H1 (cell line): ENCODE measurements around the gene KCNC1. TPM values are rescaled to one million over a fixed set of nuclear protein-coding genes. Genes with fewer than 3 reads are reported as not detected.

Experiments used
- CTCF ChIA-PET: fragments of 300-600 bp; sonication (Branson Sonifier 250); formaldehyde crosslinking; loops from one replicate; lab custom pipeline; 2021; ENCODE audit not compliant: partially characterized antibody; lab: Charles Lee
- POLR2A ChIA-PET: fragments of 300-600 bp; sonication (Branson Sonifier 250); formaldehyde crosslinking; loops from one replicate; lab custom pipeline; 2021; ENCODE audit warnings: inconsistent platforms; ENCODE audit not compliant: partially characterized antibody; lab: Charles Lee
- DNase-seq, 2 experiments: peaks; one replicate each; pipeline versions ENCODE4 v3.0.0 to v3.0.0-alpha.2; 2010 to 2022; ENCODE audit warnings: low spot score in 2 of 2, low read depth in 1 of 2, mixed read lengths in 1 of 2
- FAIRE-seq: peaks from 2 replicates; lab custom pipeline; 2011; peaks lifted over from hg19 to GRCh38; lab: Jason Lieb, UNC
- H2AFZ ChIP-seq: 2 replicates; pipeline ENCODE4 v1.8.1; 2012; ENCODE audit warnings: low read length, inconsistent platforms
- H2AK5ac ChIP-seq: 2 replicates; pipeline ENCODE4 v1.6.1; 2013; ENCODE audit warnings: low read depth, low read length
- H2BK120ac ChIP-seq: replicated peaks from 2 replicates; pipeline ENCODE3; 2013; ENCODE audit warnings: low read depth, low read length, inconsistent platforms
- H2BK12ac ChIP-seq: 2 replicates; pipeline ENCODE4 v1.6.1; 2013; ENCODE audit warnings: low read depth, low read length
- H2BK15ac ChIP-seq: 2 replicates; pipeline ENCODE4 v1.6.1; 2013; ENCODE audit warnings: low read length
- H2BK20ac ChIP-seq: 2 replicates; pipeline ENCODE4 v1.6.1; 2013; ENCODE audit warnings: low read length
- H2BK5ac ChIP-seq: 2 replicates; pipeline ENCODE4 v1.6.1; 2013; ENCODE audit warnings: low read depth, low read length
- H3K14ac ChIP-seq: 2 replicates; pipeline ENCODE4 v1.6.1; 2013; ENCODE audit warnings: inconsistent platforms; ENCODE audit not compliant: insufficient read length
- H3K18ac ChIP-seq: 2 replicates; pipeline ENCODE4 v1.6.1; 2013; ENCODE audit warnings: low read length; ENCODE audit errors: extremely low read depth
- H3K23ac ChIP-seq: 2 replicates; pipeline ENCODE4 v1.6.1; 2013; ENCODE audit warnings: inconsistent platforms; ENCODE audit not compliant: insufficient read length
- H3K23me2 ChIP-seq: 2 replicates; pipeline ENCODE4 v1.6.1; 2013; ENCODE audit warnings: low read depth, low read length
- H3K27ac ChIP-seq: 2 replicates; pipeline ENCODE4 v1.6.1; 2011; ENCODE audit warnings: low read depth, low read length, inconsistent platforms
- H3K27me3 ChIP-seq, 4 experiments: replicated peaks in 1 of 4; 1 replicate in 1 of 4; 2 replicates in 3 of 4; pipeline versions ENCODE4 v1.6.1 to v1.8.1; 2011 to 2013; ENCODE audit warnings: low read length in 3 of 4, mild to moderate bottlenecking in 3 of 4, inconsistent platforms in 2 of 4, mixed read lengths in 2 of 4, moderate library complexity in 1 of 4; ENCODE audit not compliant: control insufficient read depth in 3 of 4, insufficient read depth in 3 of 4; ENCODE audit errors: extremely low read depth in 1 of 4
- H3K36me3 ChIP-seq, 4 experiments: 2 replicates each; pipeline versions ENCODE4 v1.6.1 to v1.8.1; 2011 to 2013; ENCODE audit warnings: mild to moderate bottlenecking in 4 of 4, low read length in 3 of 4, moderate library complexity in 2 of 4, control low read depth in 1 of 4, inconsistent platforms in 1 of 4; ENCODE audit not compliant: insufficient read depth in 4 of 4, control insufficient read depth in 2 of 4
- H3K4ac ChIP-seq: replicated peaks from 2 replicates; pipeline ENCODE3; 2013; ENCODE audit warnings: low read length, low read depth, mixed read lengths, inconsistent platforms; ENCODE audit not compliant: insufficient read length
- H3K4me1 ChIP-seq, 4 experiments: replicated peaks in 1 of 4; 1 replicate in 1 of 4; 2 replicates in 3 of 4; pipeline versions ENCODE4 v1.6.1 to v1.8.1; 2011 to 2013; ENCODE audit warnings: low read length in 3 of 4, inconsistent platforms in 2 of 4, mixed read lengths in 1 of 4; ENCODE audit not compliant: insufficient read depth in 4 of 4, control insufficient read depth in 3 of 4
- H3K4me2 ChIP-seq, 2 experiments: 2 replicates each; pipeline versions ENCODE4 v1.6.1 to v1.8.1; 2011 to 2013; ENCODE audit warnings: low read depth in 2 of 2, low read length in 2 of 2, control low read depth in 1 of 2, inconsistent platforms in 1 of 2, mild to moderate bottlenecking in 1 of 2; ENCODE audit not compliant: insufficient read depth in 1 of 2
- H3K4me3 ChIP-seq, 4 experiments: fragments of 200-600, 300-600 bp in 1 of 4; sonication (generic), shearing (Covaris generic), sonication (Bioruptor Twin) in 1 of 4; 2 replicates each; pipeline versions ENCODE4 v1.5.1 to v1.8.1; 2011 to 2016; ENCODE audit warnings: low read length in 4 of 4, low read depth in 3 of 4, control low read depth in 2 of 4, inconsistent platforms in 2 of 4, mild to moderate bottlenecking in 2 of 4, mixed read lengths in 1 of 4, moderate library complexity in 1 of 4; ENCODE audit not compliant: insufficient read depth in 2 of 4; ENCODE audit errors: extremely low read depth in 1 of 4
- H3K56ac ChIP-seq: replicated peaks from 2 replicates; pipeline ENCODE3; 2013; ENCODE audit warnings: low read depth, mild to moderate bottlenecking, mixed read lengths, low read length, inconsistent platforms; ENCODE audit not compliant: insufficient read length
- H3K79me1 ChIP-seq: 2 replicates; pipeline ENCODE4 v1.6.1; 2013; ENCODE audit warnings: low read depth, low read length, control low read depth
- H3K79me2 ChIP-seq, 2 experiments: 2 replicates each; pipeline versions ENCODE4 v1.6.1 to v1.8.1; 2012 to 2013; ENCODE audit warnings: low read length in 2 of 2, mild to moderate bottlenecking in 2 of 2, inconsistent platforms in 1 of 2; ENCODE audit not compliant: insufficient read depth in 2 of 2, control insufficient read depth in 1 of 2
- H3K9ac ChIP-seq, 4 experiments: replicated peaks in 1 of 4; 1 replicate in 1 of 4; 2 replicates in 3 of 4; pipeline versions ENCODE4 v1.6.1 to v1.8.1; 2011 to 2013; ENCODE audit warnings: low read depth in 3 of 4, low read length in 3 of 4, control low read depth in 2 of 4, mild to moderate bottlenecking in 2 of 4, moderate library complexity in 2 of 4, inconsistent platforms in 1 of 4; ENCODE audit errors: extremely low read depth in 1 of 4
- H3K9me3 ChIP-seq, 2 experiments: 2 replicates each; pipeline versions ENCODE4 v1.6.1 to v1.8.1; 2012 to 2013; ENCODE audit warnings: mild to moderate bottlenecking in 2 of 2, moderate library complexity in 2 of 2, control low read depth in 1 of 2, inconsistent platforms in 1 of 2, low read depth in 1 of 2, low read length in 1 of 2, mixed read lengths in 1 of 2; ENCODE audit not compliant: insufficient read depth in 2 of 2
- H4K20me1 ChIP-seq, 2 experiments: replicated peaks in 1 of 2; 2 replicates each; pipeline versions ENCODE3 to v1.8.1; 2011 to 2013; ENCODE audit warnings: inconsistent platforms in 2 of 2, low read length in 2 of 2, mild to moderate bottlenecking in 1 of 2; ENCODE audit not compliant: insufficient read depth in 2 of 2, control insufficient read depth in 1 of 2
- H4K5ac ChIP-seq: 2 replicates; pipeline ENCODE4 v1.6.1; 2013; ENCODE audit warnings: low read length, low read depth, mixed read lengths, inconsistent platforms; ENCODE audit not compliant: insufficient read length
- H4K8ac ChIP-seq: 2 replicates; pipeline ENCODE4 v1.8.0; 2013; ENCODE audit warnings: mild to moderate bottlenecking, moderate library complexity, low read length, inconsistent platforms; ENCODE audit not compliant: insufficient read depth; ENCODE audit errors: extremely low read depth
- H4K91ac ChIP-seq: replicated peaks from 2 replicates; pipeline ENCODE3; 2013; ENCODE audit warnings: low read length, mixed read lengths, inconsistent platforms; ENCODE audit not compliant: insufficient read length
- SIRT6 ChIP-seq: IDR thresholded peaks from one replicate; pipeline ENCODE4 v1.7.1; 2012; ENCODE audit warnings: low read length, inconsistent platforms
- WGBS, 2 experiments: shearing (Covaris generic) in 1 of 2; methylation state at CpG; one replicate each; pipeline versions ENCODE4 v1.1.6 to v1.1.7; 2013 to 2015; ENCODE audit warnings: low lambda C conversion rate in 2 of 2, mixed read lengths in 2 of 2, inconsistent platforms in 1 of 2, low coverage in 1 of 2, missing lambda C conversion rate in 1 of 2; ENCODE audit not compliant: insufficient replicate concordance in 2 of 2, insufficient coverage in 1 of 2, insufficient read length in 1 of 2; ENCODE audit errors: extremely low coverage in 1 of 2, missing lambda C conversion rate in 1 of 2; 5-methylcytosine and 5-hydroxymethylcytosine counted together
- polyA plus RNA-seq, 7 experiments: library from polyadenylated mRNA; depleted of rRNA in 3 of 7; stranded (reverse) in 5 of 7; unstranded in 2 of 7; fragments of >200 nt in 5 of 7; fragments of 200-250 nt in 2 of 7; gene quantifications; 1 replicate in 5 of 7; 2 replicates in 1 of 7; 4 replicates in 1 of 7; pipeline versions ENCODE4 v1.2.1 to v1.2.3, GENCODE V29; 2011 to 2013; ENCODE audit warnings: missing spikeins in 2 of 7, mixed read lengths in 2 of 7
- total RNA-seq: library from RNA; stranded (reverse); fragmentation: NEBNext Ultra II Directional; extraction: Animal tissue kit (Norgen Biotek cat#: 25700); gene quantifications from 2 replicates; pipeline ENCODE4 v1.2.1, GENCODE V29; 2021

The KCNC1 gene
- total and polyA plus RNA-seq, 2 of the 8 experiments (the other 6 are each of a cell fraction or from before 2014, with no cell fraction given), result 0.11 to 0.26 TPM

GRCh38 chr11:17700991-17701390, 33.6 kb upstream of the KCNC1 start:
- H3K4me1 ChIP-seq, result no peaks in the 10 kb centered on the region; a peak in 1 of 7 replicates
- FAIRE-seq (no peak), DNase-seq (no peak)
- H4K5ac ChIP-seq, result no peak overlapping the region
- H3K4me3 ChIP-seq, result no peak overlapping the region
- H3K9ac ChIP-seq, result no peak overlapping the region
- H2BK120ac ChIP-seq, result no peak overlapping the region
- no peaks in the 10 kb centered on the region; the same call in 1 of the 2 replicates for H3K23me2 ChIP-seq
- H2AK5ac ChIP-seq, result no peak overlapping the region
- H4K8ac ChIP-seq, result no peak overlapping the region
- ChIA-PET POLR2A (no interaction called here), CTCF (interaction anchor here (0.6 to 1.9 kb wide), 4 partner anchors 20 to 149 kb away, joined by 3 to 7 read pairs (median 4); no protein-coding TSS in a partner anchor)
- H4K91ac ChIP-seq, result no peak overlapping the region
- no peak overlapping the region for H3K23ac ChIP-seq
- peaks cover 4 to 17% (median 12%) of the 10 kb centered on the region in 4 experiments for H3K27me3 ChIP-seq
- no peak overlapping the region for H3K18ac ChIP-seq
- no peaks in the 10 kb centered on the region; a peak in 1 of 8 replicates for H3K36me3 ChIP-seq
- 99% methylated on average over 4 of the region's 4 CpGs; no CpG with 5 or more reads in 1 of the 2 experiments for WGBS, 2 experiments
- no peaks in the 10 kb centered on the region for H3K79me1 ChIP-seq
- H2BK15ac ChIP-seq, result no peak overlapping the region
- H2BK12ac ChIP-seq, result no peak overlapping the region
- H3K4ac ChIP-seq, result no peak overlapping the region
- H3K14ac ChIP-seq, result no peak overlapping the region
- H2AFZ ChIP-seq, result no peak overlapping the region
- H3K9me3 ChIP-seq, result peaks cover 5 to 7% of the 10 kb centered on the region in 2 experiments; a peak in 3 of 4 replicates
- H4K20me1 ChIP-seq, result no peaks in the 10 kb centered on the region
- no peaks in the 10 kb centered on the region for H3K79me2 ChIP-seq
- H3K27ac ChIP-seq, result no peak overlapping the region
- H2BK20ac ChIP-seq, result no peak overlapping the region
- no peak overlapping the region for H3K4me2 ChIP-seq
- H2BK5ac ChIP-seq, result no peak overlapping the region
- H3K56ac ChIP-seq, result no peak overlapping the region
- no peak for TF ChIP-seq SIRT6
